ENCODE results near the gene WDR5. TPM values are rescaled to one million over a fixed set of nuclear protein-coding genes. Genes with fewer than 3 reads are reported as not detected.

The WDR5 gene
- total RNA-seq, 2 experiments from 2014 or later: 64.6 to 65.6 TPM

DNA sequence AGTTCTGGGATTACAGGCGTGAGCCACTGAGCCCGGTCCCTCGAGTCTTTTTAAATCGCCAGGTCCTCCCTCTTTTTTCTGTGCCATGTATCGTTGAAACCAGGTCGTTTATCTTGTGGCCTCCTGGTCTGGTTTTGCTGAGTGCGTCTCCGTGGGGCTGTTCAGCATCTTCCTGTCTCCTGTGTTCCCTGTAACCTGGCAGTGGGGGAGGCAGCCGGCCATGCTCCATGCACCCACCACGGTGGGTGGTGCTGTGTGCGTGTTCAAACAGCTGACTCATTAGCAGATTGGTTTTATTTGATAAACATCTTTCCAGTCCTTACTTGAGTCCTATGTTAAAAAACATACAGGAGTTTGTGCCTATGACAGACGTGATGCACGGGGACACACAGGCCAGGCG is 25.8 kb downstream of the WDR5 start:
- Mint-ChIP-seq H3K27me3 (no peaks in the 10 kb centered on the region), H3K4me3 (no peak overlapping the region), H3K27ac (no peak overlapping the region), H3K36me3 (peaks cover 11% of the 10 kb centered on the region), H3K9me3 (no peaks in the 10 kb centered on the region), H3K4me1 (peaks cover 6% of the 10 kb centered on the region)
- no peak for DNase-seq

DNA sequence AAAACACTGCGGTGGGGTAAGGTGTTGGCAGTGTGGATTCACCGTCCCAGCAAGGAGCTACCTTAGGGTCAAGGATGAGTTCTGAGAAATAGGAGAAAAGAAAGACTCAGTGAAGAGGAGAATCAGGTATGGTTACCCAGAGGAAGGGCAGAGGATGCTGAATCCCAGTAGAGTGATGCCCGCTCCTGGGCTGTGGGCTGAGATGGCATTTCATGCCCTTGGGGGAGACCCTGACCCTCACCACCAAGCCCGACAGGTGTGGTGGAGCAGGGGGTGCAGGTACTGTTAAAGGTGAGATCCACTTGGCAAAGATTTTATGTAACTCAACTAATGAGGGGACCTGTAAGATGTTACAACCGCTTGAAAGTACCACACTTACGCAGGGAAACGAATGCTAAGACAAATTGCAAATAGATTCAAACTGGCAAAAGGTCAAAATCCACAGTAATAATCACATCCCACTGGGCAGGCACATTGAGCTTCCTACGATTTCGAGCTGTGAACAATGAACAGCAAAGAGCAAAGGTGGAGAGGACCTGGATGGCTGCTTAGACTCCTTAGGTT is 26.4 kb downstream of the WDR5 start:
- DNase-seq: no peak
- Mint-ChIP-seq H3K36me3 (peaks cover 11% of the 10 kb centered on the region), H3K27ac (no peak overlapping the region), H3K4me3 (no peak overlapping the region), H3K4me1 (peaks cover 6% of the 10 kb centered on the region), H3K27me3 (no peaks in the 10 kb centered on the region), H3K9me3 (no peaks in the 10 kb centered on the region)

- no peaks in the 10 kb centered on the region for H3K9me3 Mint-ChIP-seq
- peaks cover 9% of the 10 kb centered on the region for H3K36me3 Mint-ChIP-seq
- DNase-seq: no peak
- H3K4me1 Mint-ChIP-seq: peaks cover 6% of the 10 kb centered on the region
- no peaks in the 10 kb centered on the region for H3K27me3 Mint-ChIP-seq
- H3K27ac Mint-ChIP-seq: peak overlapping the region; percentile 34
- no peak overlapping the region for H3K4me3 Mint-ChIP-seq
Observed at GRCh38 chr9:134162926-134163370, 27.1 kb downstream of the WDR5 start.

DNA sequence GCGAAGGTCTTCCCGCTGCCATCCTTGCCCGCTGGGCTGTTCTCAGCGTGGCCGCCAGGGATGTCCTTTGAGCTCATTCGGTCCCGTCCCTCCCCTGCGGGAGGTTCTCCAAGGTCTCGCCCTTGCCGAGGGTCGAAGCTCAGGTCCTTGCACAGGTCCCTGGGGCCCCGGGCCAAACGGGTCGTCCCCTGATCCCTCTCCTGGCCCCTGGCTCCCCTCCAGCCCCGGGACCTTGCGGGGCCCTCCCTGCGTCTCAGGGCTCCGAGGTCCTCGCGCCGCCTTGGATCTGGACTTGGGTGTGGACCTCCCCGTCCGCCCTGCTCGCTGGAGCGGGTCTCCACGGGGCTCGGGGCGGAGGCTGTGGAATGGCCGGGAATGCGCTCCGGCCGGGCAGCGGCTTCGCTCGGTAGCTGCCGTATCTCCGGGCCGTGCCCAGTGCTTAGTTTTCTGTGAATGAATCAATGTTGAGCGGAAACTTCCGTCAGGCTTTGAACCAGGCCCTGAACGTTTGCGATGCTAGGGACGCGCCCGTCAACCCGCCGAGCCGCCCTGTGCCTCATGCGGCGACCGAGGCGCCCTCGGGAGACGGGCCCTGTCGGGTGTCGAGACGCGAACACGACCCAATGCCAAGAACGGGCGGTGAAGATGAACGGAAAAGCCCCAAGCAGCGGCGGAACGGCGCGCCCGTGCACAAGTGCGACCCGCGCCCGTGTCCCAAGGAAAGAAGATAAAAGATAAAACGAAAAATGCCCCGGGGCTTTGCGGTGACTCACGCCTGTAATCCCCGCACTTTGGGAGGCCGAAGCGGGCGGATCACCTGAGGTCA is 27.7 kb downstream of the WDR5 start:
- peaks cover 6% of the 10 kb centered on the region for H3K4me1 Mint-ChIP-seq
- H3K9me3 Mint-ChIP-seq: no peaks in the 10 kb centered on the region
- H3K27me3 Mint-ChIP-seq: no peaks in the 10 kb centered on the region
- peak; percentile 75 for DNase-seq
- H3K4me3 Mint-ChIP-seq: no peak overlapping the region
- peak overlapping the region; percentile 34 for H3K27ac Mint-ChIP-seq
- H3K36me3 Mint-ChIP-seq: peaks cover 4% of the 10 kb centered on the region

- no peaks in the 10 kb centered on the region for H3K9me3 Mint-ChIP-seq
- peaks cover 6% of the 10 kb centered on the region for H3K4me1 Mint-ChIP-seq
- peaks cover 4% of the 10 kb centered on the region for H3K36me3 Mint-ChIP-seq
- no peaks in the 10 kb centered on the region for H3K27me3 Mint-ChIP-seq
- H3K27ac Mint-ChIP-seq: no peak overlapping the region
- no peak for DNase-seq
- H3K4me3 Mint-ChIP-seq: no peak overlapping the region
Observed at GRCh38 chr9:134164879-134165278, 29.0 kb downstream of the WDR5 start.

DNA sequence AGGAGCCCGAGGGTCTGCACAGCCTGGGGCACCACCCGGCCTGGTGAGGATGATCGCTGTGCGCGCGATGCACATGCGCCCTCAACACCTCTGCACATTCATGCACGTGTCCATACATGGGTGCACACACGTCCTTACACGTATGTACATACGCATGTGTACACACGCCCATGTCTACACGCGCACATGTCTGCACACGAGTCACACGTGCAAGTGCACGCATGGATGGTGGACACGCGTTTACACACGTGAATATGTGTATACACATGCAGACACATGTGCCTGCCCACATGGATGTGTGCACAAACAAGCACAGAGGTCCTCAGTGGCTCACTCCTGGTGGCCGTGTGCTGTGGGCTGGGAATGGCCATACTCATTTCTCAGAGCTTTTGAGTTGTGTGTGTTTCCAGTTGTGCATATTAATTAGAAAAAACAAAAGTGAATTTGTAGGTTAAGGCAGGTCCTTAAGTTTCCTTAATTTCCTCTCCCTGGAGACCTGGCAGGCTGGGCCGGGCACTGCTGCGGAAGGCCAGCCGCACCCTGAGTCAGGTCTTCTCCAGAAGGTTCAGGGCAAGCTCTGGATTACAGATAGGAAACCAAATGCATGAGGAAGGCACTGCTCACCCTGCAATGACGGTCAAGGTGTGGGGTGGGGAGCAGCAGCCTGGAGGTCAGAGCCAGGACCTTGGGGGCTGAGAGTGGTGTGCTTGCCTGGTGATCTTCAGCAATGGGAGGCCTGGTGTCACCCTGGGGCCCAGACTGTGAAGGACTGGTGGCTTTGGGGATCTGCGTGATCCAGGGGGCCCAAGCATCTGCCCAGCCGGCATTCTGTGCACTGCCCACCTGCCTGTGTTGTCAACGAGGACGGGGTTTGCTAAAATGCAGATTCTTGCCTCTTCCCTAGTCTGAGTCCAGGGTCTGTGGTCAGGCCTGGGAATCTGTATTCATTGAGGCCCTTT is 29.8 kb downstream of the WDR5 start:
- Mint-ChIP-seq H3K4me3 (no peak overlapping the region), H3K9me3 (no peaks in the 10 kb centered on the region), H3K27me3 (no peaks in the 10 kb centered on the region), H3K27ac (no peak overlapping the region), H3K4me1 (peaks cover 6% of the 10 kb centered on the region), H3K36me3 (peaks cover 4% of the 10 kb centered on the region)
- DNase-seq: peak; percentile 57

DNA sequence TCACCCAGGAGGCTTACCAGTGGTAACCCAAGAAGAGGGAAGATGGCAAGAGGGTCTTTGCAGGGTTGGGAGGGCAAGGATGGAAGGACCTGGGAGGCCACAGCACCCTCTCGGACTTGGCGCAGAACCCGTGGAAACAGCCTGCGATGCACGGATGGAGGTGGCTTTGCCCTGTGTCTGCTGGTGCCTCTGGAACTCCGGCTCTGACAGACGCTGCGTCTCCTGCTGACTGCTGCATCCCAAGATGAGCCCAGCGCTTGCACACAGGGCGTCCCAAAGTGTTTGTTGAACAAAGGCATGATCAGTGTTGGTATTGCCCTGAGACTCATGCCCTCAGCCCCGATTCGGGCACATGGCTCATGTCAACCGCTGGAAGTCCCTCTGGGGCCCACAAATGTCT is 30.5 kb downstream of the WDR5 start:
- peaks cover 7% of the 10 kb centered on the region for H3K4me1 Mint-ChIP-seq
- no peaks in the 10 kb centered on the region for H3K27me3 Mint-ChIP-seq
- peak overlapping the region; percentile 54 for H3K4me3 Mint-ChIP-seq
- no peak overlapping the region for H3K27ac Mint-ChIP-seq
- H3K9me3 Mint-ChIP-seq: no peaks in the 10 kb centered on the region
- DNase-seq: no peak
- peaks cover 4% of the 10 kb centered on the region for H3K36me3 Mint-ChIP-seq

GRCh38 chr9:134167530-134167931 is 31.6 kb downstream of the WDR5 start:
- no peak overlapping the region for H3K27ac Mint-ChIP-seq
- H3K4me1 Mint-ChIP-seq: peaks cover 6% of the 10 kb centered on the region
- H3K27me3 Mint-ChIP-seq: no peaks in the 10 kb centered on the region
- peaks cover 4% of the 10 kb centered on the region for H3K36me3 Mint-ChIP-seq
- no peak for DNase-seq
- no peak overlapping the region for H3K4me3 Mint-ChIP-seq
- no peaks in the 10 kb centered on the region for H3K9me3 Mint-ChIP-seq

GRCh38 chr9:134168757-134169550 is 33.1 kb downstream of the WDR5 start:
- DNase-seq: no peak
- Mint-ChIP-seq H3K9me3 (no peaks in the 10 kb centered on the region), H3K4me1 (peaks cover 4% of the 10 kb centered on the region), H3K27me3 (no peaks in the 10 kb centered on the region), H3K27ac (no peak overlapping the region), H3K4me3 (no peak overlapping the region), H3K36me3 (peaks cover 2% of the 10 kb centered on the region)

DNA sequence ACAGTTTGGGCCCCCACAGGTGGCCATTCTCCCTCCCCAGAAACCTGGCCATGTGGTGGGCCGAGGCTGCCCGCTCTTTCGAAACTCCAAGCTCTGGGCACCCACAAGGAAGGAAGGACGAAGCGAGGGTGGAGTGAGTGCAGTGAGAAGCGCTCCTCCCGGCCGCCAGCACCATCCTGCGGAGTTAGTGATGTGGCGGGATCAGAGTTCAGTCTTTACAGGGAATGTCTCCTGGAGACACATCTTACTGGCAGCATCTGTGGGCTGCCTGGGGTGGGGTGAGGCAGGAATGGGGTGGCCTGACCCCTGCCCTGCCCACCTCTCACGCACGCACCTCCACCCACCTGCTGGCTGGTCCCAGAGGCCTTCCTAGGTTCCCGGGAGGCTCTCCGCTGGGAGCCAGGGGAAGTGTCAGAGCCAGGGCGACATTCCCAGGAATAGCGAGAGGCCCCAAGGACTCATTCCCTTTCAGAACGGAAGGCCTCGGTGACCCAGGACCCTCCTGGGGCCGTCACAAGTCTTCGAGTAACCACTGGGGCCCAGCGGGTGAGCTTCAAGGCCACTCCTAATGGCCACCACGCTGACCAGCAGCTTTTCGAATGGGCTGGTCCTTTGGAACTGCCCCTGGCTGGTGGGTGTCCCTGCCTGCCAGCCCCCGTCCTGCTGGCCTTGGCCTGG is 34.0 kb downstream of the WDR5 start:
- Mint-ChIP-seq H3K9me3 (no peaks in the 10 kb centered on the region), H3K36me3 (peaks cover 2% of the 10 kb centered on the region), H3K27ac (no peak overlapping the region), H3K4me1 (peaks cover 4% of the 10 kb centered on the region), H3K4me3 (no peak overlapping the region), H3K27me3 (no peaks in the 10 kb centered on the region)
- DNase-seq: no peak

- Mint-ChIP-seq H3K9me3 (no peaks in the 10 kb centered on the region), H3K27me3 (no peaks in the 10 kb centered on the region), H3K36me3 (peaks cover 2% of the 10 kb centered on the region), H3K4me1 (peaks cover 3% of the 10 kb centered on the region), H3K27ac (no peak overlapping the region), H3K4me3 (no peak overlapping the region)
- DNase-seq: no peak
Observed at GRCh38 chr9:134170532-134171315, 34.8 kb downstream of the WDR5 start.

- H3K9me3 Mint-ChIP-seq: no peaks in the 10 kb centered on the region
- no peak overlapping the region for H3K4me3 Mint-ChIP-seq
- no peak overlapping the region for H3K27ac Mint-ChIP-seq
- H3K36me3 Mint-ChIP-seq: peaks cover under 1% of the 10 kb centered on the region
- peaks cover 1% of the 10 kb centered on the region for H3K4me1 Mint-ChIP-seq
- no peak for DNase-seq
- H3K27me3 Mint-ChIP-seq: no peaks in the 10 kb centered on the region
Observed at GRCh38 chr9:134171316-134172197, 35.7 kb downstream of the WDR5 start.

Measured in activated naive CD8-positive, alpha-beta T cell treated with anti-CD3 and anti-CD28 coated beads for 36 hours (primary cell).